ENCODE data around the gene ADAMTSL1.

ADAMTSL1 gene

GRCh38 chr9:18488886-18489285 is 14.9 kb downstream of the ADAMTSL1 start:
- Histone ChIP-seq H3K27ac (no peak overlapping the region), H3K9me3 (ENCODE audit: severe bottlenecking) (no peaks in the 10 kb centered on the region), H3K4me3 (ENCODE audit: low read depth, low read length) (no peak overlapping the region), H3K36me3 (no peaks in the 10 kb centered on the region), H3K27me3 (ENCODE audit: insufficient read depth, low read depth, severe bottlenecking) (no peaks in the 10 kb centered on the region)
- TF ChIP-seq, protein P1, sequence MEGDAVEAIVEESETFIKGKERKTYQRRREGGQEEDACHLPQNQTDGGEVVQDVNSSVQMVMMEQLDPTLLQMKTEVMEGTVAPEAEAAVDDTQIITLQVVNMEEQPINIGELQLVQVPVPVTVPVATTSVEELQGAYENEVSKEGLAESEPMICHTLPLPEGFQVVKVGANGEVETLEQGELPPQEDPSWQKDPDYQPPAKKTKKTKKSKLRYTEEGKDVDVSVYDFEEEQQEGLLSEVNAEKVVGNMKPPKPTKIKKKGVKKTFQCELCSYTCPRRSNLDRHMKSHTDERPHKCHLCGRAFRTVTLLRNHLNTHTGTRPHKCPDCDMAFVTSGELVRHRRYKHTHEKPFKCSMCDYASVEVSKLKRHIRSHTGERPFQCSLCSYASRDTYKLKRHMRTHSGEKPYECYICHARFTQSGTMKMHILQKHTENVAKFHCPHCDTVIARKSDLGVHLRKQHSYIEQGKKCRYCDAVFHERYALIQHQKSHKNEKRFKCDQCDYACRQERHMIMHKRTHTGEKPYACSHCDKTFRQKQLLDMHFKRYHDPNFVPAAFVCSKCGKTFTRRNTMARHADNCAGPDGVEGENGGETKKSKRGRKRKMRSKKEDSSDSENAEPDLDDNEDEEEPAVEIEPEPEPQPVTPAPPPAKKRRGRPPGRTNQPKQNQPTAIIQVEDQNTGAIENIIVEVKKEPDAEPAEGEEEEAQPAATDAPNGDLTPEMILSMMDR (IDR thresholded peaks at IDR 0.05; ENCODE audit: low read depth, low read length), result no peak
- no peak for DNase-seq

- Histone ChIP-seq H3K27ac (no peak overlapping the region), H3K9me3 (ENCODE audit: severe bottlenecking) (no peaks in the 10 kb centered on the region), H3K36me3 (no peaks in the 10 kb centered on the region), H3K4me3 (ENCODE audit: low read depth, low read length) (no peak overlapping the region), H3K27me3 (ENCODE audit: insufficient read depth, low read depth, severe bottlenecking) (no peaks in the 10 kb centered on the region)
- TF ChIP-seq, protein P1 (IDR thresholded peaks at IDR 0.05; ENCODE audit: low read depth, low read length), result no peak
- no peak for DNase-seq
Measured at GRCh38 chr9:18489861-18490260, 15.9 kb downstream of the ADAMTSL1 start.

DNA sequence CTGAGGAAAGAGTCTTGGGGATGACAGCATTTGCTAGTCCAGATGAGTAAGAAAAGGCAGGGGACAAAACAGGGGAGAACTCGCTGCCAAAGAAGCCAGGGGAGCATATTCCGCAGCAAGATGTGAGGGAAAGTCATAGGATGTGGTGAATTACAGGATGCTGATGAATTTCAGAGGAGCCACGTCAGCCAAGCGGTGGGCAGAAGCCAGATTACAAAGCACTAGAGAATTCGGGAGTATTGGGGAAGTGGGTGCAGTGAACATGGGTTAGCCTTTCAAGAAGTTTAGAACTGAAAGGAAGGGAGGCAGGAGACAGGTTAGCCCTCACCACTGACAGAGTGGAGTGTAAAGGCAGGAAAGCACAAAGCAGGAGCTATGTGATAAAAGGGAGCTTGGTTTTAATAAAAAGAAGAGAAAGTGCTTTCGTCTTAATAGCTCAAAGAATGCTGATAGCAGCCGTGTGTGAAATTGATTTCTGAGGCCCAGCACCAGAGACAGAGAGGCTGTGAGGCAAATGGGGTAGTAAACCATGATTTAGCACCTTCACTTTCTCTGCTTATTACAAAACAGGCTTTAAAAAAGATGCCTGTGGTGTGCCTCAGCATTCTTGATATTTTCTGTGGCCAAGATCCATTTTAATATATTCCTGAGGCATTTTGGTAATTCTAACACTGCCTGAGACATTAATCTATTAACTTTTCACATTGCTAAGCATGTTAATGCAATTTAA is 16.9 kb downstream of the ADAMTSL1 start:
- Histone ChIP-seq H3K36me3 (no peaks in the 10 kb centered on the region), H3K4me3 (ENCODE audit: low read depth, low read length) (no peak overlapping the region), H3K27me3 (ENCODE audit: insufficient read depth, low read depth, severe bottlenecking) (no peaks in the 10 kb centered on the region), H3K9me3 (ENCODE audit: severe bottlenecking) (no peaks in the 10 kb centered on the region), H3K27ac (no peak overlapping the region)
- TF ChIP-seq, protein P1 (IDR thresholded peaks at IDR 0.05; ENCODE audit: low read depth, low read length), result no peak
- DNase-seq, result no peak

- no peaks in the 10 kb centered on the region for H3K27me3 ChIP-seq (ENCODE audit: insufficient read depth, low read depth, severe bottlenecking)
- no peak overlapping the region for H3K27ac ChIP-seq
- no peaks in the 10 kb centered on the region for H3K9me3 ChIP-seq (ENCODE audit: severe bottlenecking)
- DNase-seq, result no peak
- TF ChIP-seq, protein P1 (IDR thresholded peaks at IDR 0.05; ENCODE audit: low read depth, low read length), result no peak
- H3K4me3 ChIP-seq (ENCODE audit: low read depth, low read length), result no peak overlapping the region
- H3K36me3 ChIP-seq, result no peaks in the 10 kb centered on the region
Measured at GRCh38 chr9:18492612-18493011, 18.7 kb downstream of the ADAMTSL1 start.

DNA sequence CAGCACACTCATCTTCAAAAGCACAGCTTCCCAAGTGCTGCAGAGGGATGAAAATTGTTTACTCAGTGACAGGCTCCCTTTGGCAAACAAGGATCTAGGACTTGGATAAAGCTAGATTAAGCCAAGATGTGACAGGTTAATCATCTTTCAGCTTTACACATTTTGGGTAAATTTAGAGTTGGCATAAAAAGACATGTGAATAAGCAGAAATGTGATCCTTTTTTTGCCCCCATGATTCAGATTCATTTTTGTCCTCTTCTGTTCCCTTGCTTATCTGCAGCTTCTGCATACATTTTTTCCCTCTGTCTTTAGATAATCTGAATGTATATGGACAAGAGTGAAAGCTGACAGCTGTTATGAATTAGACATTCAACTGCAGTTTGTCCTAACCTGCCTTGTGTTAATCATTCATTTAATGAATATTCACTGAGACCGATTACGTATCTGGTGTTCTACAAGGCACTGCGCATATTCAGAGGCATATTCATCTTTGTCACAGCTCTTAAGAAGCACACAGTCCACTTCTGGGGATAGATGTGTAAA is 19.6 kb downstream of the ADAMTSL1 start:
- no peaks in the 10 kb centered on the region for H3K9me3 ChIP-seq (ENCODE audit: severe bottlenecking)
- no peak for DNase-seq
- H3K4me3 ChIP-seq (ENCODE audit: low read depth, low read length), result no peak overlapping the region
- H3K27ac ChIP-seq, result no peak overlapping the region
- no peaks in the 10 kb centered on the region for H3K27me3 ChIP-seq (ENCODE audit: insufficient read depth, low read depth, severe bottlenecking)
- TF ChIP-seq, protein P1 (IDR thresholded peaks at IDR 0.05; ENCODE audit: low read depth, low read length), result no peak
- H3K36me3 ChIP-seq, result no peaks in the 10 kb centered on the region
